HG02981 (cell line): ENCODE data around the gene PLEKHA1.

Experiments
- ATAC-seq: cut with Tn5 transposase; IDR thresholded peaks from one replicate; pipeline ENCODE4 v1.9.1; 2021; ENCODE audit warnings: mild to moderate bottlenecking, moderate library complexity; ENCODE audit not compliant: unreplicated experiment

The PLEKHA1 gene

GRCh38 chr10:122420624-122421007 lies 46.1 kb downstream of the PLEKHA1 start:
- no peak for ATAC-seq

- no peak for ATAC-seq
Observed at GRCh38 chr10:122421054-122421625, 46.6 kb downstream of the PLEKHA1 start.

GRCh38 chr10:122421742-122422141 lies 47.2 kb downstream of the PLEKHA1 start:
- no peak for ATAC-seq

- ATAC-seq, result no peak
Observed at GRCh38 chr10:122422266-122422989, 47.9 kb downstream of the PLEKHA1 start.

DNA sequence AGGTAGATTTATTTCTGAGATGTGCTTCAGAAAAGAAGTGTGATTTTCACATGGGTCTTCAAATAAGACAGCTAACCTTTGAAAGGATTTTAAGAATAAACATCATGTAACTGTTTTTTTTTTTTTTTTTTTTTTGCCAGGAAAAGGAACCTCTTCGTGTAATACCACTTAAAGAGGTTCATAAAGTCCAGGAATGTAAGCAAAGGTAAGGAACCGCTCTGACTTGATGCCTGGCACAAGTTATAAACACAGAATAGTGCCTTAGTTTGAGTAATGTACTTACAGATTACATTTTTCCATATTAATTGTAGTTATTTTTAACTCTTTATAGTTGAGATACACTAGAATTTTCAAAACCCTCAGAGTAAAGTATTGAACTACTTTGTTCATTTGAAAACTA lies 49.6 kb downstream of the PLEKHA1 start:
- no peak for ATAC-seq

GRCh38 chr10:122426829-122427228 lies 52.3 kb downstream of the PLEKHA1 start:
- no peak for ATAC-seq

GRCh38 chr10:122427280-122427679 lies 52.8 kb downstream of the PLEKHA1 start:
- ATAC-seq, result no peak

- no peak for ATAC-seq
Observed at GRCh38 chr10:122435212-122435827, 60.8 kb downstream of the PLEKHA1 start.

DNA sequence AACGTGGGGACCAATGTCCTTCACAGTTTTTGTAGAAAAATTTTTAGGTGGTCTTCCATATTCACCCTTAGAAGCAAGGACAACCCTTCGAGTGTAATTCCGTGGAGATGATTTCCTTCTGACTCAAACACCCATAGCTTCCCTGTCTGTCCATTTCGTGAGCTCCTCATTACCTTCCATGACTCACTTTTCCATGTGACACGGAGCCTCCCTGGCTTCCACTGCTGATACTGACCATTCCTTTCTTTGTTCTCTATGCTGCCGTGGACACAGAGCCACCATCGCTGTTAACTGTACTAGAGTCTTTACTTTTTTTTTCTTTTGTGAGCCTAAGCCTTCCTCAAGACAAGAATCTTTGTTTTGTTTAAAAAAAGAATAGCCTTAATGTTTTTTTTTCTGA lies 67.5 kb downstream of the PLEKHA1 start:
- ATAC-seq, result no peak

GRCh38 chr10:122445469-122445868 lies 71.0 kb downstream of the PLEKHA1 start:
- no peak for ATAC-seq

DNA sequence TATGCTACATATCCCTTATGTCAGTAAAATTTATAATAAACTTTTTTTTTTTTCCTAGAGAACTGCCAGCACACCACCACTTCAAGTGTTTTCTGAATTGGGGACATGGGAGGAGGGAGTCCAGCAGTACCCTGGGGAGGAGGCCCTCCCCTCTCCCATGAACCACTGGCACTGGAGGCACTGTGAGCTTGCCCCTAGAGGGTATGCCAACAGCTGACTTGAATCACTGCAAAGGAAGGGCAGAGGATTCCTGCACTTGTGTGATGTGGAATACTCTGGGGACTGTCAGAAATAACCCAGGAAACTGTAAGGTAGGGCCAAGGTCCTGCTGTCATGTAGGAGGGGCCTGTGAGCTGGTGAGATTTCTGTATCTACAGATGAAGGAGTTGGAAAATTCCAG lies 71.4 kb downstream of the PLEKHA1 start:
- ATAC-seq, result no peak

GRCh38 chr10:122446668-122447423 lies 72.3 kb downstream of the PLEKHA1 start:
- ATAC-seq, result no peak

DNA sequence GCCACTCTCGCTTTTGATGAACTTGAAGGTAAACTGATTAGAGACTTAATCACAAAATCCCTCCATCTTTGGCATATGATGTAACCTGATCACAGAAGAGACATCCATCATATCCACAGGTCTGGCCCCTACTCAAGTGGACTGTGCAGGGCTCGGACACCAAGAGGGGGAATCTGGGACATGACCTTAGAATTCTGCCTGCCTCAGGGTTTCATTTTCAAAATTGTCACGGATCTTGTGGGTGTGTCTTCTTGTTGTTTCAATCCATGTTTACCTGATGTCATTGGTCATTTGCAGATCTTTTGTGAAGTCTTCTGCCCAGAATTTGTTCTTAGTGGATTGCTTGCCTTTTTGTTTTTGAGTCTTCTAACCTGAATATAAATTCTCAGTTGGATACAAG lies 74.1 kb downstream of the PLEKHA1 start:
- ATAC-seq, result no peak

GRCh38 chr10:122449153-122449552 lies 74.6 kb downstream of the PLEKHA1 start:
- ATAC-seq, result no peak

DNA sequence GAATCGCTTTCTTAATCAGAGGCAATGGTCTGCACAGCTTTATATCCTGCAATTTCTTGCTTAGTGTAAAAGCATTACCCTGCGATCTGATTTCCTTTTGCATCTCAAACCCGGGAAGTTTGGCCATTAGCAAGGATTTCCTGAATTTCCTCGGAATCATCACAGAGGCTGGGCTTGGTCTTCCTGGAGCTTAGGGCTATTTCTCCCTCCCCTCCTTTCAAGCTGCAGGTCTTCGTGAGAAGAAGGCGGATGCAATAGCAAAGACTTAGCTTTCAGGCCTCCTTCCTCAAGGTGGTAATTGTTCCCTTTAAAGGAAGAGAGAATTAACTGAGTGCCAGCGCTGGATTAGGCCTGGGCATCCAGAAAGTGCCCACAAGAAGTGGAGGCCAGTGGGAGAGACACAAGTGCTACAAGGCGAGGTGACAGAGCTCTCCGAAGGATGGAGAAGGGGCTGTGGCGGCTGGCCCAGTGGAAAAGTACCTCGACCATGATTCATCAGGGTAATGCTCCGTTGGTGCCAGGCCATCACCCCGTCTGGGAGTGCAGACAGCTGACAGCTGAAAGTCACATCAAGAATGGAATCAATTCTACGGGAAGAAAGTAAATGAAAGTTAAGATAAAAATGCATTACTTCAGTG lies 76.0 kb downstream of the PLEKHA1 start:
- no peak for ATAC-seq

- ATAC-seq, result no peak
Observed at GRCh38 chr10:122454071-122454470, 79.6 kb downstream of the PLEKHA1 start.

DNA sequence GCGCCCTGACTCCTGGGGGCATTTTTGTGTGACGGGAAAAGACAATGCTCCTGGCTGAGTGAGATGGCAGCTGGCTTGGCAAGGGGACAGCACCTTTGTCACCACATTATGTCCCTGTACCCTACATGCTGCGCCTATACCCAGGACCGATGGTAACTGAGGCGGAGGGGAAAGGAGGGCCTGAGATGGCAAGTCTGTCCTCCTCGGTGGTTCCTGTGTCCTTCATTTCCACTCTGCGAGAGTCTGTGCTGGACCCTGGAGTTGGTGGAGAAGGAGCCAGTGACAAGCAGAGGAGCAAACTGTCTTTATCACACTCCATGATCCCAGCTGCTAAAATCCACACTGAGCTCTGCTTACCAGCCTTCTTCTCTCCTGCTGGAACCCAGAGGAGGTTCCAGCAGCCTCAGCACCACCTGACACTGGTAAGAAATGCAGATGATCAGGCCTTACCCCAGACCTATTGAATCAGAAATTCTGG lies 80.1 kb downstream of the PLEKHA1 start, which contains the start of gene ARMS2:
ARMS2 (plus strand) TSS at position 51 of the 478 bp plus-strand sequence; CDS start at position 126, 75 bp downstream.
- no peak for ATAC-seq

GRCh38 chr10:122455376-122456079 lies 81.0 kb downstream of the PLEKHA1 start:
- ATAC-seq, result no peak

DNA sequence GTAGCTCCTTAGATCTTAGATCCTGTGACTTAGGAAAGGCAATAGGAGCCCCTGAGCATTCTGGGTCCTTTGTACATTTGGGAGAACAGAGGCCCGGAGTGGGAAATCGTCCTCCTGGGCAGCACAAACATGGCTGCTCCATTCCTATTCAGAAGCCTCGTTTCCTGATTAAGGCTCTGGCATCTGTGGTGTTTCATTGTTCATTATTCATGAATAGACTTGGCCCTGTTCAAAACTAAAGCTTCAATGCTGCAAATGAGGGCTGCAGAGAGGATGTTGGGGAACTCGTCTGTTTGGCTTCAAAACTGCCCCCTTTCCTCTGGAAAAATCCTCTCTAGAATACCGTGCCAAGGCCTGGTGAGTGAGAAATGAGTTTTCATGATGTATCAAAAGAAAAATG lies 83.4 kb downstream of the PLEKHA1 start:
- no peak for ATAC-seq

GRCh38 chr10:122458693-122459092 lies 84.2 kb downstream of the PLEKHA1 start:
- no peak for ATAC-seq
